Left forelimb (tissue), 1 donor: ENCODE measurements around the gene TSPOAP1.

Experiments used
- DNase-seq: peaks from one replicate; pipeline ENCODE4 v3.0.0-alpha.2; 2018; ENCODE audit warnings: low spot score

Gene TSPOAP1

GRCh38 chr17:58340405-58340876, 11.8 kb upstream of the TSPOAP1 start:
- DNase-seq: no peak

- no peak for DNase-seq
Measured at GRCh38 chr17:58339755-58340404, 11.3 kb upstream of the TSPOAP1 start.

- DNase-seq: no peak
Measured at GRCh38 chr17:58338841-58339754, 10.5 kb upstream of the TSPOAP1 start.

- no peak for DNase-seq
Measured at GRCh38 chr17:58338454-58338840, 9.9 kb upstream of the TSPOAP1 start.

DNA sequence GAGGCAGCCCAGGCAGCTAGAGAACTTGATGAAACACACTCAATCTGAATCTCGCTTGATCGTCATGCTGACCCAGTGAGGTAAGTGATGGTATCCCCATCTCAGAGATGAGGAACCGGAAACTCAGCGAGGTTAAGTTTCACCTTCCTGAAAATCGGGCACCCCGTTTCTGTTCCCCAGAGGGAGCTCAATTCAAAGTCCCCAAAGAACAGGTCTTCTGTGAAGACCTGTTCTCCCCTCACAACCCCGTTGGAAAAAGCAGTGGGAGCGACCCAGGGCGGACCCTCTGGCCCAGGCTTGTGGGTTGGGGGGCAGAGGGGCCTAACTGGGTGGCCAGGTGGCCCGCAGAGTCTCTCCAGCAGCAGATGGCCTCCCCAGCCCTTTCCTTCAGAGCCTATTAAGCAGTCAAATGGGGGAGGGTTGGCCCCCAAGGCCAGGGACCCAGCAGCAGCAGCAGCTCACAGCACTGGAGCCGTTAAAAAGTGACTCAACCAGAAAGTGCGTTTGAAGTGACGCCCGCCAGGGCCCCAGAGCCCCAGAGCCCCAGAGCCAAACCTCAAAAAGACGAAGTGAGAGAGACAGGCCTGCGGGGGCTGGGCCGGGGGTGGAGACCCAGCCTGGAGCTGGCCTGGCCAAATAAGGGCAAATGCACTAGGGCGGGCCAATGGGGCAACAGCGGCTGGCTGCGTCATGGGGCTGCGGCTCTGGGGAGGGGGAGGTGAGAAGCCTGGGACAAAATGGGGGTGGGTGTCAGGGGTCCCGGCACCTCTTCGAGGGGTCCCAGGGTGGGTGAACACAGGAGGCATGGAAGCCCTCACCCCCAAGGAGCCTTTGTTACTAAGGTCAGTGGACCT, 9.2 kb upstream of the TSPOAP1 start:
- peak; percentile 71 for DNase-seq

DNA sequence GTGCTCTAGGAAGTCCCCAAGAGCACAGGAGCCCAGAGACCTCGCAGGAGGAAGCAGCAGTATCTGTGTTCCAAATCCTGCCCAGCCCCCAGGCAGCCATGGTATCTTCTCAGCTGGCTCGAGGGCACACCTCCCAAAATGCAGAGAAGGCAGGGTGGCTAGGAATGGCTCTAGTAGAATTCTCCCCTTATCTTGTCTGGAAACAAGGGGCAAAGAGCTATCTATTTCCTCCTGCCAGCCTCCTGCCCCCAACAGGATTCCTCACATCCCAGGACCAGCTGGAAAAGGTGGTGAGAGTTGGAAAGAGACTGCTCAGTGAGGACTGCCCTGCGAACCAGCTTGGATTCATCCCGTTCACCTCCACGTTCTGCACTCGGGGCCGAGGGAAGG, 8.6 kb upstream of the TSPOAP1 start:
- DNase-seq: no peak

DNA sequence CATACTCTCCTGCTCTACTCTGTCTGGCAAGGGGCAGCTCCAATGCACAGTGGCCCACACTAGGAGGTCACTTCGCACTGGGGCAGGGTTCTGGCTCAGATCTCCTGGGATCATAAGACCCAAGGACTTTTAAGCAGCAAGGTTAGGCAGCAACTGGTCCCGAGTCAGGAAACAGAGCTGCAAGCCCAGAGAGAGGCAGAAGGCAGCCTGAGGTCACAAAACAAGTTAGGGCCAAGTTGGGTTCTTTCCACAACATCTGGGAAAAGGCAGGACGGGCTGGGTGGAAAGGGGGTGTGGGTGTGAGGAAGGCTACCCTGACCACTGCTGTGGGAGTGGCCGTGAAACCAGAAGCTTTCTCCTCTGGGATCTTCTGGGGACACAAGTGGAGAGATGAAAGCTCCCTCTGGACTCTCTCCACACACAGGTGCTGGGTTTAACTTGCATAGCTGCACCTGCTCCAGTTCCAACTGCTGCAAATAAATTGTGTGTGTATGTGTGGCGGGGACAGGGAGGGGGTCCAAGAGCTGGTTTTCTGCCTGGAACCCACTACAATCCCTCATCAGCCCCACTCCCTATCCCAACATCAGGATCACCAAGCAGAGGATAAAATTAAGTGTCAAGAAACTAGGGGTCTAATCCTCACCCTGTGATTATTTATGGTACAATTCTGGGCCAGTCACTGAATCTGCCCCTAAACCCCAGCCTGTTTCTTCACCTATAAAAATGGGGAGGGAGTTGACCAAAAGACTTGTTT, 8.0 kb upstream of the TSPOAP1 start:
- DNase-seq: no peak

DNA sequence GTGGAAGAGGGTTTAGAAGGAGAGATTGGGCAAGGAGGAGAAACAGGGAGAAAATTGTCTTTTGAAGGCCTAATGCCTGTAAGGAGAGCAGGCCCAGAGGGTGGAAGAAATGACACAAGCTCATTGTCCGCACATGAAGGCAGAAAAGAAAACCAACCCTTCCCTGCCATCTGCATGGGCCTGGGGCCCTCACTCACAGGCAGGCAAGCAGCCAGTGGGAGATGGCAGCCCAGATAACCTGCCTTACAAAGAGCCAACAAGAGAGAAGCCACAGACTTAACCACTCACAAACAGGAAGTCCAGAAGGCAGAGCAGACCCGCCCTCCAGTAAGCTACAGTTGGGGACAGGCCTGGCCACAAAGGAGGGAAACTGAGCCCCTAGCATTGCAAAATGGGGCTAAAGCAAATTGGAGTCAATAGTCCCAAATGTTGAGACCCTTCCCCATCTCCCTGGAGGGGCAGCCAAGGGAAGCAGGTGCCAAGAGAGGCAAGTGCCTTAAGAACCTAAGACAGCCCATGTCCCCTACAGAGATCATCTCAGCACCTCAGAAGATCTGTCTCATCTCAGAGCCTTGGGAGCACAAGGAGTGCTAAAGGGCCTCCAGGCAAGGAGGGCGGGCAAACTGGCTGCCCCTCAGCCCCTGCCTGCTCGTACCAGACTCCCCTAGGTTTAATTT, 7.3 kb upstream of the TSPOAP1 start:
- DNase-seq: no peak

DNA sequence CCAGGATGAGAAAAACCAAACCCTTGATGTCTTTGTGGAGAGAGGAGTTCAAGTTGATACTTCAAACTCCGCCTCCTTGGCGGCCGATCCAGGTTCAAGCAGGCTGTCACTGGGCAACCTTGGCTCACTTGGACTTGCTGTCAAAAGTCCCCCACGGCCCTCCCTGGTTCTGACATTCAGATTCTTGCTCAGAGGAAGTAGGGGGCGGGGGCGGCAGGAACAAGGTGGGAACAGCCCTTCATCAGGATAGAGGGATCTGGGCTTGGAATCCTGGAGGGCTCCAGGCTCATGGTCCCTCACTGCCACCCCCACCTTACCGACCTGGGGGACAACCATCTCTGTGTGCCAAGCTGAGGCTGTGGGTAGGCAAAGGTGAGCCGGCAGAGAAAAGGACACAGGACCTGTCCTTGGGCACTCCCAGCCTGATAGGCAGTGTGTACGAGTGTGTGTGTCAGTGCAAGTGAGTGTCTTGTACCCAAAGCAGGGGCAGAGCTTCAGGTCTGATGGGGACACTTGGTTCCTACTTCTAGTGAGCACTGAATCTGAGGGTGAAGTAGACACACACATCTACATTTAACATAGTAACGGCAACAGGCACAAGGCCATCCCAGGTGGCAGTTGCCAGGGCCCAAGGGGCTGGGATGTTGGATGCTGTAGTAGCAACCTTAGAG, 6.6 kb upstream of the TSPOAP1 start:
- DNase-seq: no peak

- DNase-seq: no peak
Measured at GRCh38 chr17:58334661-58335060, 6.1 kb upstream of the TSPOAP1 start.

DNA sequence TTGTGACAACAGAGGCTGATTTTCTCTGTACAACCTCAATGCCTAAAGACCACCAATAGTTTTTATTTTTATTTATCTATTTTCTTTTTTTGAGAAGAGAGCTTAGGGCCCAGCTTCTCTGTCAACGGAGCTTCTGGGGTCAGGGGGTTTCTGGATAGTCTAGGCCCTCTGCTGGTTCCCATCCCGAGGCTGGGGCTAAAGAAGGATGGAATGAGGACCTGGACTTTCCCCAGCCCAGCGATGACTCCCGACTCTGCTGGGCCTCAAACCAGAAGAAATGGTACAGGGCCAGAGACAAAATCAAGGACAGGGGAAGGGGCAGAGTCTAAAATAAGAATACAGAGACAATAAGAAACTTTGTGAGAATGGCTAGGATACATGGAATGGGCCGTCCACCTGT, 5.7 kb upstream of the TSPOAP1 start:
- no peak for DNase-seq

DNA sequence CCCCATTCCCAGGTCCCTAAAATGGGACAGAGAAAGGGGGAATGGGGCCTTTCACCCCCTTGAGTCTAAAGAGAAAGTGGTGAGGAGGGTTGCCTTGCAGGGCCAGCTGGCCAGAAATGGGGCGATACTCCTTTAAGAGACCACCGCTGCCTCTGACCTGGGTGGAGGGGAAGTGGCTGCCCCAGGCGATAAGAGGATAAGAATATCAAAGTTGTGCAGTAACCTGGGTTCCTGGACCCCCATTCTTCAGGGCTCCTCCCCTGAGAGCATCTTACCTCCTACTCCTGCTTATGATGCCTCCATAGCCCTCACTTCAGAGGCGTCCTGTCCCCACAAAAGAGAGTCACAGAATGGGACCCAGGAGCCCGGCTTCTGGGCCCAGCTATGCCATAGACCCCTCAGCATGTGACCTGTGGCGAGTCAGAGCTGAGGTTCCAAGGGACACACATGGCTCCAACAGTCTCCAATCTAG, 5.2 kb upstream of the TSPOAP1 start:
- no peak for DNase-seq

DNA sequence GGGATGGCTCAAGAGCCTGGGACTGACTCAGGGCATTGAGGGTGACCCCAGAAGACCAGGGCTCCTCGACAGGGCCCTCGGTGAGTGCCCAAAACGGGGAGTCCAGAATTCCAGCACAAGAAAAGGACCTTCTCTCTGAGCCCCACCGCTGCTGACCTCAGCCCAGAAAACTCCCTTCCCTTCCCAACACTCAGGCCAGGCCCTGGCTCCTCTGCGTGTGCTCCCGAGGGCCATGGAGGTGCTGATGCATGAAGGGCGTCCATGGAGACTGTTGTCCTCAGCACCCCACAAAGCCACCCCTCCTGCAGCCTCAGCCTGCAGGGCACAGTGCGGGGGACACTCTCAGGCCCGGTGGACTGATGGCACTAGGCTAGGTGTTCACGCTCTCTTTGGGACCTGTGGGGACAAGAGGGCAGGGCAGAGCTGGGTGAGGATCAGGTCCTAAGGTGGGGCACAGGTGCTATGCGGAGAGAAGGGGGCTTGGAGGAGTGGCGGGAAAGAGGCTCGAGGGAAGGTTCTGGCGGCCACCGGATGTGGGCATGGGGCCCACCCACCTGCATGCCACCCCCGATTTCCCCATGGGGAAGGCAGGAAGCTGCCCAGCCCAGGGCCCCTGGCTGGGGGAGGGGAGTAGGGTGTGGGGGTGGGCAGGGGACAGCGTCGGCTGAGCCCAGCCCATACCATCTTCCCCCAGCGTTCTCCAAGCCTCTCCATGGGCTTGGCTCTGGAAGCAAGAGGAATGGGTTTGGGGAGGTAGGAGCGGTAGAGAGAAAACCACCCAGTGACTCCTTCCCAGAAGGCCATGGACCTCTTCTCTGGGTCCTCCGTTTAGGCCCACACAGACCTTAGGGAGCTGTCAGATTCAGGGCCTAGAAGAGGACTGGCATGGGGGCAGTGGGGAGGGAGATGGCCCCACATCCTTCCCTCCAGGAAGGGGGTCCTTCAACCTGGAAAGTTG, 4.5 kb upstream of the TSPOAP1 start:
- DNase-seq: no peak

GRCh38 chr17:58331815-58332777, 3.5 kb upstream of the TSPOAP1 start:
- no peak for DNase-seq

- DNase-seq: no peak
Measured at GRCh38 chr17:58330997-58331814, 2.6 kb upstream of the TSPOAP1 start.

DNA sequence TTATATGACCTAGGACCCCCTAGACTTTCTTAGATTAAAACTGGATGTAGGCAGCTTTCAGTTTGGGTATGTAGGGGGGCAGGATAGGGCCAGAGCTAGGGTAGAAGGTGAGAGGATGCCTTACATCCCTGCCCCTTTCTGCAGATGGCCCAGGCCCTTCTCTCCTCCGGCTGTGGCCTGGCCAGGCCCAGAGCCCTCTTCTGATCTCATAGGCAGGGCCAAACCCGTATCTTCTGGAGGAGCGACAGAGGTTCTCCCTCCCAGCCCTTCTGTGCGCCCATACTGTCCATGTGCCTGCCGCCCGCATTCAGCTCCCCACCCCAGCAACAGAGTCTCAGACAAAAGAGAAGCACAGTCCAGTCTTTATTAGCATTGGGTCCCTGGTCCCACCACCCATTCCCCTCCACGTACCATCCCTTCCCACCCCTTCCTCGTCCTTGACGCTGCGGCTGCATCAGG, 2.0 kb upstream of the TSPOAP1 start:
- no peak for DNase-seq
